Prostate gland (tissue), 2 donors: ENCODE results near the gene ARL16.

Experiments used
- POLR2A ChIP-seq: fragments of 450-650 bp; IDR thresholded peaks from one replicate; pipeline ENCODE4 v1.6.1; 2016; ENCODE audit warnings: antibody characterized with exemption, mild to moderate bottlenecking
- POLR2AphosphoS5 ChIP-seq: sonication (generic); formaldehyde crosslinking; IDR thresholded peaks from one replicate; pipeline ENCODE4 v1.6.1; 2017; ENCODE audit warnings: antibody characterized with exemption
- TF ChIP-seq, protein P1 (sequence below), 4 experiments: fragments of 200-600 bp in 2 of 4; fragments of 450-650 bp in 2 of 4; sonication (generic) in 2 of 4; IDR thresholded peaks; 1 replicate in 3 of 4; 2 replicates in 1 of 4; pipeline ENCODE4 v1.5.1; 2016 to 2019; ENCODE audit warnings: antibody characterized with exemption in 4 of 4, mild to moderate bottlenecking in 2 of 4, moderate library complexity in 2 of 4

GRCh38 chr17:81655378-81656117 is 28.0 kb downstream of the ARL16 start:
- TF ChIP-seq, protein P1, sequence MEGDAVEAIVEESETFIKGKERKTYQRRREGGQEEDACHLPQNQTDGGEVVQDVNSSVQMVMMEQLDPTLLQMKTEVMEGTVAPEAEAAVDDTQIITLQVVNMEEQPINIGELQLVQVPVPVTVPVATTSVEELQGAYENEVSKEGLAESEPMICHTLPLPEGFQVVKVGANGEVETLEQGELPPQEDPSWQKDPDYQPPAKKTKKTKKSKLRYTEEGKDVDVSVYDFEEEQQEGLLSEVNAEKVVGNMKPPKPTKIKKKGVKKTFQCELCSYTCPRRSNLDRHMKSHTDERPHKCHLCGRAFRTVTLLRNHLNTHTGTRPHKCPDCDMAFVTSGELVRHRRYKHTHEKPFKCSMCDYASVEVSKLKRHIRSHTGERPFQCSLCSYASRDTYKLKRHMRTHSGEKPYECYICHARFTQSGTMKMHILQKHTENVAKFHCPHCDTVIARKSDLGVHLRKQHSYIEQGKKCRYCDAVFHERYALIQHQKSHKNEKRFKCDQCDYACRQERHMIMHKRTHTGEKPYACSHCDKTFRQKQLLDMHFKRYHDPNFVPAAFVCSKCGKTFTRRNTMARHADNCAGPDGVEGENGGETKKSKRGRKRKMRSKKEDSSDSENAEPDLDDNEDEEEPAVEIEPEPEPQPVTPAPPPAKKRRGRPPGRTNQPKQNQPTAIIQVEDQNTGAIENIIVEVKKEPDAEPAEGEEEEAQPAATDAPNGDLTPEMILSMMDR (IDR thresholded peaks at IDR 0.05) = no peak
- TF ChIP-seq POLR2A (no peak), POLR2AphosphoS5 (no peak)
